ENCODE measurements around the gene KIF18B. TPM values are rescaled to one million over a fixed set of nuclear protein-coding genes. Genes with fewer than 3 reads are reported as not detected.

Gene KIF18B
- total RNA-seq, 1 experiment from 2014 or later: 82.2 TPM

DNA sequence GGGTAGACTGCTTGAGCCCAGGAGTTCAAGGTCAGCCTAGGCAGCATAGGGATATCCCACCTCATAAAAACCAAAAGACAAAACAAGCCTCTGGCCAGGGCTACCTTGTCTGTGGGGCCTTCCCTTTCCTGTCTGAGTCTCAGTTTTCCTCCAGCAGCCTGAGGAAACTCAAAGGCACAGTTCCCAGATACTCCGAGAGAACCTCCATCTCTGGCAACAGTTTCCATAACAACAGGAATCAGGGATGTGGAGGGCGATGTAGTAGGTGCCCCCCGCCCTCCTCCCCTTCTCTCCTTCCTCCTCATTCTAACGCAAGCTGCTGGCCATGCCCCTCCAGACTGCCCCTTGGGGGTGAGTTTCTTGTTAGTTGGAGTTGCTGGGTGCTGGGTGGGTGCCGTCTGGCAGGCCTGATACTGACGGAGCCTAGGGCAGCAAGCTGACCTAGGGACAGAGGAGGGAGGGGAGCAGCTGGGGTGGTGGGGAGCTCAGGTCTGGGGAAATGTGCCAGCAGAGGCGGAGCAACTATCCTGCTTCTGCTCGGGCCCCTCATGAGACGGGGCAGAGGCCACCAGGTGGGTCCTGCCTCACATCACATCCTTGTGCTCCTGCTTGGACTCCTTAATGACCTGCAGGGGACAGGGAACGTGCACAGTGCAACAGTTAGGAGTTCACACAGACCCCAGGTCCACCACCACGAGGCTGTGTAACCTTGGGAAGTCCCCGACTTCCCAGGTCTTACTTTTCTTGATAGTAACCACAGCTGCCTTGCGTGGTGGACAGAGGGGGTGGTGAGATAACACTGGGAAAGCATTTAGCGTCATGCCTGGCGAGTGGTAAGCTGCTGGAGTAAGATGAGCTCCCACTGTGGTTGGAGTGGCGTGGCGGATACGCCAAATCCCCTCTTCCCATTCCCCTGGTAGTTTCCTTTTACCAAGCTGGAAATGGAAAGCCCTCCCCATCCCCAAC, 40.5 kb downstream of the KIF18B start:
- ChIA-PET POLR2A (no interaction called here), CTCF (interaction anchor here (1.0 to 1.5 kb wide), 6 partner anchors 12 to 229 kb away, joined by 3 to 7 read pairs (median 4); partner anchors contain the start of gene ACBD4)
- no peak overlapping the region for H3K4me3 Mint-ChIP-seq
- no peaks in the 10 kb centered on the region for H3K9me3 Mint-ChIP-seq
- DNase-seq (ENCODE audit: low spot score): no peak
- ATAC-seq: no peak
- no peak overlapping the region for H3K27ac Mint-ChIP-seq
- no peaks in the 10 kb centered on the region for H3K36me3 Mint-ChIP-seq
- no peak for TF ChIP-seq NR1H2 (CRISPR knock-in tag; IDR thresholded peaks at IDR 0.05)
- TF ChIP-seq ATF1 (CRISPR knock-in tag; IDR thresholded peaks at IDR 0.05): no peak
- TF ChIP-seq, protein P1, sequence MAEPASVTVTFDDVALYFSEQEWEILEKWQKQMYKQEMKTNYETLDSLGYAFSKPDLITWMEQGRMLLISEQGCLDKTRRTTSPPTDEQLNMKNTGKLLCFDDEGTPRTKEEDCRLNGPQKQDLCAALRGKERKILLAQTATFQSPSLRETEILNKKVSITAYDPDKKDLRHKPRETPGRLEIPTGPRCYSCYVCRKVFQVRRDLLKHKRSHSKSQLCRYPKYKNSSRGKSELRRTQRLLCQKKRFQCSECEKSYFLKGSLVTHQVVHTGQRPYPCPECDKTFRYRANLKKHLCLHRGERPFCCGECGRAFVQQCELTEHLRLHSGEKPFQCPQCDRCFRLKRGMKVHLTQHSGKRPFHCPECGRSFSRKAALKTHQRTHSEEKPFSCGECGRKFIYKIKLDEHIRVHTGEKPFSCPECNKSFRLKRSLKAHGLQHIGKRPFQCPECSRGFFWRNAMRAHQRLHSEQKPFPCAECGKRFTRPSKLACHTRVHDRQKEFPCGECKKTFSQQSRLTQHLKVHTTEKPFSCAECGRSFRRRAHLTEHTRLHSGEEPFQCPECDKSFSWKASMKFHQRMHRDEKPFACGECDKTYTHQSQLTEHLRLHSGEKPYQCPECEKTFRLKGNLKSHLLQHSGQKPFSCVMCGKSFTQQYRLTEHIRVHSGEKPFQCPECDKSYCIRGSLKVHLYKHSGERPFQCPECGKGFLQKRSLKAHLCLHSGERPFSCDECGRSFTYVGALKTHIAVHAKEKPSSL (CRISPR knock-in tag; conservative IDR thresholded peaks at IDR 0.05): no peak
- TF ChIP-seq, protein P2, sequence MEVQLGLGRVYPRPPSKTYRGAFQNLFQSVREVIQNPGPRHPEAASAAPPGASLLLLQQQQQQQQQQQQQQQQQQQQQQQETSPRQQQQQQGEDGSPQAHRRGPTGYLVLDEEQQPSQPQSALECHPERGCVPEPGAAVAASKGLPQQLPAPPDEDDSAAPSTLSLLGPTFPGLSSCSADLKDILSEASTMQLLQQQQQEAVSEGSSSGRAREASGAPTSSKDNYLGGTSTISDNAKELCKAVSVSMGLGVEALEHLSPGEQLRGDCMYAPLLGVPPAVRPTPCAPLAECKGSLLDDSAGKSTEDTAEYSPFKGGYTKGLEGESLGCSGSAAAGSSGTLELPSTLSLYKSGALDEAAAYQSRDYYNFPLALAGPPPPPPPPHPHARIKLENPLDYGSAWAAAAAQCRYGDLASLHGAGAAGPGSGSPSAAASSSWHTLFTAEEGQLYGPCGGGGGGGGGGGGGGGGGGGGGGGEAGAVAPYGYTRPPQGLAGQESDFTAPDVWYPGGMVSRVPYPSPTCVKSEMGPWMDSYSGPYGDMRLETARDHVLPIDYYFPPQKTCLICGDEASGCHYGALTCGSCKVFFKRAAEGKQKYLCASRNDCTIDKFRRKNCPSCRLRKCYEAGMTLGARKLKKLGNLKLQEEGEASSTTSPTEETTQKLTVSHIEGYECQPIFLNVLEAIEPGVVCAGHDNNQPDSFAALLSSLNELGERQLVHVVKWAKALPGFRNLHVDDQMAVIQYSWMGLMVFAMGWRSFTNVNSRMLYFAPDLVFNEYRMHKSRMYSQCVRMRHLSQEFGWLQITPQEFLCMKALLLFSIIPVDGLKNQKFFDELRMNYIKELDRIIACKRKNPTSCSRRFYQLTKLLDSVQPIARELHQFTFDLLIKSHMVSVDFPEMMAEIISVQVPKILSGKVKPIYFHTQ (CRISPR knock-in tag; IDR thresholded peaks at IDR 0.05): no peak
- TF ChIP-seq GTF2I (CRISPR knock-in tag; conservative IDR thresholded peaks at IDR 0.05): no peak
- TF ChIP-seq SMAD3 (CRISPR knock-in tag; IDR thresholded peaks at IDR 0.05; ENCODE audit: borderline replicate concordance): no peak
- TF ChIP-seq, protein P3, sequence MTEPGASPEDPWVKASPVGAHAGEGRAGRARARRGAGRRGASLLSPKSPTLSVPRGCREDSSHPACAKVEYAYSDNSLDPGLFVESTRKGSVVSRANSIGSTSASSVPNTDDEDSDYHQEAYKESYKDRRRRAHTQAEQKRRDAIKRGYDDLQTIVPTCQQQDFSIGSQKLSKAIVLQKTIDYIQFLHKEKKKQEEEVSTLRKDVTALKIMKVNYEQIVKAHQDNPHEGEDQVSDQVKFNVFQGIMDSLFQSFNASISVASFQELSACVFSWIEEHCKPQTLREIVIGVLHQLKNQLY (CRISPR knock-in tag; IDR thresholded peaks at IDR 0.05): no peak
- H3K27me3 Mint-ChIP-seq (ENCODE audit: low read depth): peaks cover 23% of the 10 kb centered on the region
- H3K4me1 Mint-ChIP-seq: peaks cover 10% of the 10 kb centered on the region

DNA sequence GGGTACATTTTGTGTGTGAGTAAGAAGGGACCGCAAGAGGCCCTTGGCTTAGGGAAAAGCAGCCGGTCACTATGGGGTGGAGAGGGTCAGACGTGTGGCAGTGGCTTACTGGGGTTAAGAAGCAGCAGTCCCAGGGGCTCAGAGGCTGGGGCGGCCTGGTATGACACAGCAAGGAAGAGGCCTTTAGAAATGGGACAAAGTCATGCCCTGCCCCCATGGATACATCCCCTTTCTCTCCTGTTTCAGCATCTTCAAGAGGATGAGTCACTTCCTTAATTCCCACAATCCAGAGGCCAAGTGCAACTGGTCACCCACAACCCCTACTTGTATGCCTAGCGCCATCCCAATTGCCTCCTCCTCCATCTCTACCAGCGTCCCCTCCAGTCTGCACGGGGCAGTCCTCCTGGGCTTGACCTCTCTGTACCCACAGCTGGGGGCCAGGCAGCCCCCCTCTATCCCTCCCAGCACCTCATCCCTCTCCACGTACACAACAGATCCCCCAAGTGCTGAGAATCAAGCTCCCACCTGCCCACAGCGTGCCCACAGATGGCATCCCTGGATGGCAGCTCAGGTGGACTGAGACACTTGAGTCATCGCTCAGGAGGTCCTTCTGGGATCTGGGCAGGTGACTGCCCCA, 41.4 kb downstream of the KIF18B start:
- ATAC-seq: no peak
- POLR2A ChIA-PET: no interaction called here
- Mint-ChIP-seq H3K27ac (no peak overlapping the region), H3K9me3 (no peaks in the 10 kb centered on the region), H3K27me3 (ENCODE audit: low read depth) (peaks cover 17% of the 10 kb centered on the region), H3K36me3 (no peaks in the 10 kb centered on the region), H3K4me3 (no peak overlapping the region), H3K4me1 (peaks cover 10% of the 10 kb centered on the region)
- CTCF ChIA-PET: interaction anchor here (1.1 kb wide), 1 partner anchor 27 kb away, joined by 3 read pairs; no protein-coding TSS in a partner anchor
- TF ChIP-seq, protein P3 (CRISPR knock-in tag; IDR thresholded peaks at IDR 0.05): no peak
- TF ChIP-seq, protein P4, sequence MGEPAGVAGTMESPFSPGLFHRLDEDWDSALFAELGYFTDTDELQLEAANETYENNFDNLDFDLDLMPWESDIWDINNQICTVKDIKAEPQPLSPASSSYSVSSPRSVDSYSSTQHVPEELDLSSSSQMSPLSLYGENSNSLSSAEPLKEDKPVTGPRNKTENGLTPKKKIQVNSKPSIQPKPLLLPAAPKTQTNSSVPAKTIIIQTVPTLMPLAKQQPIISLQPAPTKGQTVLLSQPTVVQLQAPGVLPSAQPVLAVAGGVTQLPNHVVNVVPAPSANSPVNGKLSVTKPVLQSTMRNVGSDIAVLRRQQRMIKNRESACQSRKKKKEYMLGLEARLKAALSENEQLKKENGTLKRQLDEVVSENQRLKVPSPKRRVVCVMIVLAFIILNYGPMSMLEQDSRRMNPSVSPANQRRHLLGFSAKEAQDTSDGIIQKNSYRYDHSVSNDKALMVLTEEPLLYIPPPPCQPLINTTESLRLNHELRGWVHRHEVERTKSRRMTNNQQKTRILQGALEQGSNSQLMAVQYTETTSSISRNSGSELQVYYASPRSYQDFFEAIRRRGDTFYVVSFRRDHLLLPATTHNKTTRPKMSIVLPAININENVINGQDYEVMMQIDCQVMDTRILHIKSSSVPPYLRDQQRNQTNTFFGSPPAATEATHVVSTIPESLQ (CRISPR knock-in tag; IDR thresholded peaks at IDR 0.05): no peak
- TF ChIP-seq, protein P5, sequence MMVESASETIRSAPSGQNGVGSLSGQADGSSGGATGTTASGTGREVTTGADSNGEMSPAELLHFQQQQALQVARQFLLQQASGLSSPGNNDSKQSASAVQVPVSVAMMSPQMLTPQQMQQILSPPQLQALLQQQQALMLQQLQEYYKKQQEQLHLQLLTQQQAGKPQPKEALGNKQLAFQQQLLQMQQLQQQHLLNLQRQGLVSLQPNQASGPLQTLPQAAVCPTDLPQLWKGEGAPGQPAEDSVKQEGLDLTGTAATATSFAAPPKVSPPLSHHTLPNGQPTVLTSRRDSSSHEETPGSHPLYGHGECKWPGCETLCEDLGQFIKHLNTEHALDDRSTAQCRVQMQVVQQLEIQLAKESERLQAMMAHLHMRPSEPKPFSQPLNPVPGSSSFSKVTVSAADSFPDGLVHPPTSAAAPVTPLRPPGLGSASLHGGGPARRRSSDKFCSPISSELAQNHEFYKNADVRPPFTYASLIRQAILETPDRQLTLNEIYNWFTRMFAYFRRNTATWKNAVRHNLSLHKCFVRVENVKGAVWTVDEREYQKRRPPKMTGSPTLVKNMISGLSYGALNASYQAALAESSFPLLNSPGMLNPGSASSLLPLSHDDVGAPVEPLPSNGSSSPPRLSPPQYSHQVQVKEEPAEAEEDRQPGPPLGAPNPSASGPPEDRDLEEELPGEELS (CRISPR knock-in tag; IDR thresholded peaks at IDR 0.05): no peak
- TF ChIP-seq ETV6 (CRISPR knock-in tag; IDR thresholded peaks at IDR 0.05): no peak
- TF ChIP-seq ZNF232 (CRISPR knock-in tag; IDR thresholded peaks at IDR 0.05): no peak
- DNase-seq (ENCODE audit: low spot score): no peak
